ENCODE data around the gene COL4A6.
"Not testable (repeated sequence)": the region's sequence is repeated elsewhere in the genome, so short reads cannot be mapped to it uniquely, and the experiment has no call there.

Gene COL4A6

GRCh38 chrX:108397627-108398391 is 40.4 kb downstream of the COL4A6 start:
- DNase-seq, result no peak

GRCh38 chrX:108396986-108397385 is 41.2 kb downstream of the COL4A6 start:
- DNase-seq, result no peak

- no peak for DNase-seq
Observed at GRCh38 chrX:108396188-108396891, 41.9 kb downstream of the COL4A6 start.

GRCh38 chrX:108390976-108391717 is 47.1 kb downstream of the COL4A6 start:
- DNase-seq, result not testable (repeated sequence)

GRCh38 chrX:108384783-108385182 is 53.4 kb downstream of the COL4A6 start:
- no peak for DNase-seq

GRCh38 chrX:108380222-108380621 is 58.0 kb downstream of the COL4A6 start:
- no peak for DNase-seq

- not testable (repeated sequence) for DNase-seq
Observed at GRCh38 chrX:108376821-108377220, 61.4 kb downstream of the COL4A6 start.

GRCh38 chrX:108375591-108375990 is 62.6 kb downstream of the COL4A6 start:
- DNase-seq, result not testable (repeated sequence)

GRCh38 chrX:108366644-108367406 is 71.4 kb downstream of the COL4A6 start:
- no peak for DNase-seq

- DNase-seq, result no peak
Observed at GRCh38 chrX:108362026-108362425, 76.2 kb downstream of the COL4A6 start.

GRCh38 chrX:108361316-108361715 is 76.9 kb downstream of the COL4A6 start:
- DNase-seq, result no peak

GRCh38 chrX:108359806-108360602 is 78.2 kb downstream of the COL4A6 start:
- no peak for DNase-seq

- no peak for DNase-seq
Observed at GRCh38 chrX:108353452-108353851, 84.8 kb downstream of the COL4A6 start.

GRCh38 chrX:108349210-108349609 is 89.0 kb downstream of the COL4A6 start:
- DNase-seq, result no peak

- DNase-seq, result no peak
Observed at GRCh38 chrX:108348525-108348924, 89.7 kb downstream of the COL4A6 start.

GRCh38 chrX:108347800-108348199 is 90.4 kb downstream of the COL4A6 start:
- DNase-seq, result no peak

GRCh38 chrX:108344216-108344615 is 94.0 kb downstream of the COL4A6 start:
- no peak for DNase-seq

- DNase-seq, result no peak
Observed at GRCh38 chrX:108341947-108342346, 96.3 kb downstream of the COL4A6 start.

GRCh38 chrX:108332281-108332680 is 105.9 kb downstream of the COL4A6 start:
- no peak for DNase-seq

- no peak for DNase-seq
Observed at GRCh38 chrX:108331126-108331909, 106.9 kb downstream of the COL4A6 start.

GRCh38 chrX:108323751-108324150 is 114.5 kb downstream of the COL4A6 start:
- DNase-seq, result no peak

All from hematopoietic multipotent progenitor cell treated with erythropoietin and hydrocortisone succinate and interleukin-3 and kit ligand, for 4 days (in vitro differentiated cells).